GM12864 (cell line): ENCODE data around the gene DSC2.
"Not testable (repeated sequence)": the region's sequence is repeated elsewhere in the genome, so short reads cannot be mapped to it uniquely, and the experiment has no call there.

Experiments
- DNase-seq: peaks from one replicate; pipeline ENCODE4 v3.0.0-alpha.2; 2011; ENCODE audit warnings: low read depth
- H3K4me3 ChIP-seq: 2 replicates; pipeline ENCODE4 v1.5.1; 2011; ENCODE audit warnings: mild to moderate bottlenecking, low read depth, low read length, control low read depth
- CTCF ChIP-seq: IDR thresholded peaks from 2 replicates; pipeline ENCODE4 v1.5.1; 2011; ENCODE audit warnings: low read depth, mild to moderate bottlenecking, moderate library complexity, low read length, control low read depth, inconsistent platforms; ENCODE audit errors: missing control alignments

Gene DSC2

GRCh38 chr18:31129398-31130115 is 27.3 kb upstream of the DSC2 start:
- TF ChIP-seq CTCF = no peak
- DNase-seq = no peak

GRCh38 chr18:31125878-31126277 is 23.7 kb upstream of the DSC2 start:
- H3K4me3 ChIP-seq = no peak overlapping the region
- DNase-seq = no peak
- TF ChIP-seq CTCF = no peak

More at GRCh38 chr18:31129398-31130115, 27.3 kb upstream of the DSC2 start:
- no peak overlapping the region for H3K4me3 ChIP-seq

GRCh38 chr18:31123125-31123524 is 20.9 kb upstream of the DSC2 start:
- not testable (repeated sequence) for DNase-seq, H3K4me3 ChIP-seq

- no peak overlapping the region for H3K4me3 ChIP-seq
- DNase-seq = no peak
- TF ChIP-seq CTCF = no peak
Measured at GRCh38 chr18:31120594-31120993, 18.4 kb upstream of the DSC2 start.

- no peak overlapping the region for H3K4me3 ChIP-seq
- no peak for DNase-seq
- TF ChIP-seq CTCF = no peak
Measured at GRCh38 chr18:31116853-31117595, 14.8 kb upstream of the DSC2 start.

GRCh38 chr18:31112804-31113203 is 10.6 kb upstream of the DSC2 start:
- DNase-seq = no peak
- no peak for TF ChIP-seq CTCF
- H3K4me3 ChIP-seq = no peak overlapping the region

- TF ChIP-seq CTCF = no peak
- H3K4me3 ChIP-seq = no peak overlapping the region
- DNase-seq = no peak
Measured at GRCh38 chr18:31105733-31106132, 3.5 kb upstream of the DSC2 start.
